HG02678 (cell line): ENCODE measurements around the gene FADS3.
A peak's percentile ranks its signal among the peaks of the same experiment; 100 is the strongest.
"Not testable (repeated sequence)": the region's sequence is repeated elsewhere in the genome, so short reads cannot be mapped to it uniquely, and the experiment has no call there.

Experiments
- ATAC-seq: cut with Tn5 transposase; IDR thresholded peaks from one replicate; pipeline ENCODE4 v1.9.1; 2021; ENCODE audit warnings: mild to moderate bottlenecking, moderate library complexity; ENCODE audit not compliant: unreplicated experiment

Gene FADS3

GRCh38 chr11:61882267-61882666 is 9.1 kb downstream of the FADS3 start:
- not testable (repeated sequence) for ATAC-seq

- ATAC-seq = no peak
Observed at GRCh38 chr11:61881397-61881796, 9.9 kb downstream of the FADS3 start.

GRCh38 chr11:61880454-61880853 is 10.9 kb downstream of the FADS3 start:
- no peak for ATAC-seq

- ATAC-seq = no peak
Observed at GRCh38 chr11:61880031-61880430, 11.3 kb downstream of the FADS3 start.

- ATAC-seq = no peak
Observed at GRCh38 chr11:61879152-61879551, 12.2 kb downstream of the FADS3 start.

- no peak for ATAC-seq
Observed at GRCh38 chr11:61875698-61876097, 15.6 kb downstream of the FADS3 start.

GRCh38 chr11:61874853-61875252 is 16.5 kb downstream of the FADS3 start:
- ATAC-seq = no peak

- ATAC-seq = no peak
Observed at GRCh38 chr11:61874377-61874809, 17.0 kb downstream of the FADS3 start.

- ATAC-seq = no peak
Observed at GRCh38 chr11:61873588-61874376, 17.6 kb downstream of the FADS3 start.

- ATAC-seq = no peak
Observed at GRCh38 chr11:61872935-61873565, 18.3 kb downstream of the FADS3 start.

GRCh38 chr11:61871158-61871597 is 20.2 kb downstream of the FADS3 start:
- ATAC-seq = peak; percentile 78

- ATAC-seq = no peak
Observed at GRCh38 chr11:61870541-61871031, 20.8 kb downstream of the FADS3 start.

- ATAC-seq = no peak
Observed at GRCh38 chr11:61869708-61870451, 21.5 kb downstream of the FADS3 start.

GRCh38 chr11:61869429-61869707 is 22.0 kb downstream of the FADS3 start:
- no peak for ATAC-seq

- ATAC-seq = no peak
Observed at GRCh38 chr11:61868571-61869428, 22.5 kb downstream of the FADS3 start.

GRCh38 chr11:61866958-61867343 is 24.4 kb downstream of the FADS3 start:
- no peak for ATAC-seq

GRCh38 chr11:61866231-61866957 is 25.0 kb downstream of the FADS3 start:
- ATAC-seq = no peak

GRCh38 chr11:61864814-61865775 is 26.2 kb downstream of the FADS3 start:
- no peak for ATAC-seq

- no peak for ATAC-seq
Observed at GRCh38 chr11:61863548-61864081, 27.7 kb downstream of the FADS3 start.
